HG02840 (cell line): ENCODE measurements around the gene DHRS1.

Experiments
- ATAC-seq: cut with Tn5 transposase; IDR thresholded peaks from one replicate; pipeline ENCODE4 v1.9.1; 2021; ENCODE audit warnings: mild to moderate bottlenecking, moderate library complexity, moderate number of reproducible peaks; ENCODE audit not compliant: unreplicated experiment, low FRiP score

The DHRS1 gene

GRCh38 chr14:24299255-24300191 is at the start of gene DHRS1, which contains the start of gene NOP9:
Gene DHRS1, minus strand, starts transcription at chr14:24299780. Its CDS starts 674 bp downstream, at chr14:24299106.
Gene NOP9, plus strand, starts transcription at chr14:24299850. Its CDS starts 105 bp downstream, at chr14:24299955.
- peak; percentile 77 for ATAC-seq

GRCh38 chr14:24348186-24348585 is 48.6 kb upstream of the DHRS1 start:
- ATAC-seq: no peak

GRCh38 chr14:24347134-24347533 is 47.6 kb upstream of the DHRS1 start:
- no peak for ATAC-seq

GRCh38 chr14:24343795-24344660 is 44.4 kb upstream of the DHRS1 start:
- no peak for ATAC-seq

- no peak for ATAC-seq
These were observed 43.3 kb upstream of the DHRS1 start for GRCh38 chr14:24342889-24343288.

- ATAC-seq: no peak
These were observed 41.0 kb upstream of the DHRS1 start for GRCh38 chr14:24340606-24341005.

GRCh38 chr14:24339284-24340151 is 39.9 kb upstream of the DHRS1 start, which contains the start of gene RIPK3:
Gene RIPK3, minus strand, starts transcription at chr14:24339991. Its CDS starts 165 bp downstream, at chr14:24339826.
- peak; percentile 77 for ATAC-seq

GRCh38 chr14:24338843-24339242 is 39.3 kb upstream of the DHRS1 start:
- no peak for ATAC-seq

- ATAC-seq: no peak
These were observed 38.2 kb upstream of the DHRS1 start for GRCh38 chr14:24337824-24338175.

GRCh38 chr14:24337144-24337823 is 37.7 kb upstream of the DHRS1 start:
- ATAC-seq: no peak

GRCh38 chr14:24335461-24336171 is 36.0 kb upstream of the DHRS1 start:
- no peak for ATAC-seq

GRCh38 chr14:24334431-24335291 is 35.1 kb upstream of the DHRS1 start, which contains the start of gene ADCY4:
Gene ADCY4, minus strand, starts transcription at chr14:24335071. Its CDS starts 419 bp downstream, at chr14:24334652.
- ATAC-seq: no peak

GRCh38 chr14:24332268-24332993 is 32.9 kb upstream of the DHRS1 start:
- ATAC-seq: peak; percentile 68

- no peak for ATAC-seq
These were observed 32.2 kb upstream of the DHRS1 start for GRCh38 chr14:24331731-24332267.

- ATAC-seq: no peak
These were observed 31.5 kb upstream of the DHRS1 start for GRCh38 chr14:24330973-24331674.

- ATAC-seq: no peak
These were observed 30.2 kb upstream of the DHRS1 start for GRCh38 chr14:24329736-24330135.
